ENCODE data around the gene KCNQ1. TPM values are rescaled to one million over a fixed set of nuclear protein-coding genes. Genes with fewer than 3 reads are reported as not detected.

Gene KCNQ1
- total RNA-seq, 1 experiment from 2014 or later = 1.0 TPM

GRCh38 chr11:2471048-2471803 is 26.4 kb downstream of the KCNQ1 start:
- Mint-ChIP-seq H3K27ac (ENCODE audit: unreplicated experiment) (no peak overlapping the region), H3K4me1 (ENCODE audit: low read depth, unreplicated experiment) (no peaks in the 10 kb centered on the region), H3K4me3 (ENCODE audit: unreplicated experiment) (no peak overlapping the region), H3K27me3 (ENCODE audit: insufficient read depth, unreplicated experiment) (no peaks in the 10 kb centered on the region), H3K36me3 (ENCODE audit: insufficient read depth, unreplicated experiment) (no peaks in the 10 kb centered on the region), H3K9me3 (ENCODE audit: unreplicated experiment) (no peaks in the 10 kb centered on the region)
- Histone ChIP-seq H3K27me3 (replicated peaks; ENCODE audit: control insufficient read depth, insufficient read depth, low read length) (no peaks in the 10 kb centered on the region), H3K4me3 (ENCODE audit: low read depth, low read length) (no peak overlapping the region), H3K9me3 (no peaks in the 10 kb centered on the region), H3K36me3 (ENCODE audit: control insufficient read depth, insufficient read depth, low read length) (no peaks in the 10 kb centered on the region), H3K4me1 (no peaks in the 10 kb centered on the region)
- no peak for TF ChIP-seq CTCF (IDR thresholded peaks at IDR 0.05; ENCODE audit: insufficient read depth in 1 of 2, low read depth in 1 of 2, low read length in 1 of 2, severe bottlenecking in 1 of 2, unreplicated experiment in 1 of 2)
- ChIA-PET CTCF (no interaction called here), POLR2A (no interaction called here)
- DNase-seq = peak in 1 of 2 experiments; percentile 18
- BruUV-seq (replicated peaks) = no TSS peak
- intact Hi-C loops (cut with micrococcal nuclease; ENCODE audit: unreplicated experiment) = no loop called here

GRCh38 chr11:2471804-2472096 is 26.9 kb downstream of the KCNQ1 start:
- DNase-seq = no peak
- Histone ChIP-seq H3K4me3 (ENCODE audit: low read depth, low read length) (no peak overlapping the region), H3K9me3 (no peaks in the 10 kb centered on the region), H3K4me1 (no peaks in the 10 kb centered on the region), H3K36me3 (ENCODE audit: control insufficient read depth, insufficient read depth, low read length) (no peaks in the 10 kb centered on the region), H3K27me3 (replicated peaks; ENCODE audit: control insufficient read depth, insufficient read depth, low read length) (no peaks in the 10 kb centered on the region)
- Mint-ChIP-seq H3K27me3 (ENCODE audit: insufficient read depth, unreplicated experiment) (no peaks in the 10 kb centered on the region), H3K4me1 (ENCODE audit: low read depth, unreplicated experiment) (no peaks in the 10 kb centered on the region), H3K4me3 (ENCODE audit: unreplicated experiment) (no peak overlapping the region), H3K36me3 (ENCODE audit: insufficient read depth, unreplicated experiment) (no peaks in the 10 kb centered on the region), H3K9me3 (ENCODE audit: unreplicated experiment) (no peaks in the 10 kb centered on the region), H3K27ac (ENCODE audit: unreplicated experiment) (no peak overlapping the region)
- no TSS peak for BruUV-seq (replicated peaks)
- intact Hi-C loops (cut with micrococcal nuclease; ENCODE audit: unreplicated experiment) = no loop called here
- ChIA-PET POLR2A (no interaction called here), CTCF (no interaction called here)
- TF ChIP-seq CTCF (IDR thresholded peaks at IDR 0.05; ENCODE audit: insufficient read depth in 1 of 2, low read depth in 1 of 2, low read length in 1 of 2, severe bottlenecking in 1 of 2, unreplicated experiment in 1 of 2) = no peak

- intact Hi-C loops (cut with micrococcal nuclease; ENCODE audit: unreplicated experiment) = no loop called here
- POLR2A ChIA-PET = no interaction called here
- no peak overlapping the region for H3K4me3 ChIP-seq (ENCODE audit: low read depth, low read length)
- no peaks in the 10 kb centered on the region for H3K27me3 ChIP-seq (replicated peaks; ENCODE audit: control insufficient read depth, insufficient read depth, low read length)
- no peak overlapping the region for H3K4me3 Mint-ChIP-seq (ENCODE audit: unreplicated experiment)
- CTCF ChIA-PET = no interaction called here
- H3K4me1 Mint-ChIP-seq (ENCODE audit: low read depth, unreplicated experiment) = no peaks in the 10 kb centered on the region
- no TSS peak for BruUV-seq (replicated peaks)
- H3K36me3 ChIP-seq (ENCODE audit: control insufficient read depth, insufficient read depth, low read length) = no peaks in the 10 kb centered on the region
- H3K4me1 ChIP-seq = no peaks in the 10 kb centered on the region
- no peak overlapping the region for H3K27ac Mint-ChIP-seq (ENCODE audit: unreplicated experiment)
- H3K27me3 Mint-ChIP-seq (ENCODE audit: insufficient read depth, unreplicated experiment) = no peaks in the 10 kb centered on the region
- H3K9me3 ChIP-seq = no peaks in the 10 kb centered on the region
- TF ChIP-seq CTCF (IDR thresholded peaks at IDR 0.05; ENCODE audit: insufficient read depth in 1 of 2, low read depth in 1 of 2, low read length in 1 of 2, severe bottlenecking in 1 of 2, unreplicated experiment in 1 of 2) = no peak
- peaks cover under 1% of the 10 kb centered on the region for H3K9me3 Mint-ChIP-seq (ENCODE audit: unreplicated experiment)
- no peaks in the 10 kb centered on the region for H3K36me3 Mint-ChIP-seq (ENCODE audit: insufficient read depth, unreplicated experiment)
- peak in 1 of 2 experiments; percentile 19 for DNase-seq
Measured at GRCh38 chr11:2472428-2473186, 27.8 kb downstream of the KCNQ1 start.

All from Caco-2 (cell line).